Kidney (tissue), 14 donors: Measurements from ENCODE around the gene ARMC8. TPM values are rescaled to one million over a fixed set of nuclear protein-coding genes. Genes with fewer than 3 reads are reported as not detected.

ENCODE experiments used
- DNase-seq, 5 donors: peaks; one replicate each; pipeline ENCODE4 v3.0.0-alpha.2; 2013 to 2020
- FAIRE-seq: peaks from 2 replicates; lab custom pipeline; 2012; peaks lifted over from hg19 to GRCh38; lab: Jason Lieb, UNC
- H3K27ac ChIP-seq, 2 donors: one replicate each; pipeline ENCODE4 v1.7.0; 2013; ENCODE audit warnings: low read depth in 2 of 2, low read length in 2 of 2, inconsistent platforms in 1 of 2
- H3K27me3 ChIP-seq: one replicate; pipeline ENCODE4 v1.7.1; 2013; ENCODE audit warnings: low read length, inconsistent platforms; ENCODE audit not compliant: control insufficient read depth, insufficient read depth
- H3K36me3 ChIP-seq, 3 donors: one replicate each; pipeline versions ENCODE4 v1.7.0 to v1.7.1; 2013; ENCODE audit warnings: low read length in 3 of 3, control low read depth in 1 of 3, inconsistent platforms in 1 of 3; ENCODE audit not compliant: insufficient read depth in 3 of 3, control insufficient read depth in 2 of 3
- H3K4me1 ChIP-seq, 3 donors: one replicate each; pipeline versions ENCODE4 v1.7.0 to v1.7.1; 2013; ENCODE audit warnings: low read length in 3 of 3, inconsistent platforms in 1 of 3, low read depth in 1 of 3; ENCODE audit not compliant: control insufficient read depth in 2 of 3, insufficient read depth in 2 of 3
- H3K4me3 ChIP-seq, 3 donors: one replicate each; pipeline versions ENCODE4 v1.7.0 to v1.8.1; 2013; ENCODE audit warnings: low read length in 3 of 3, control low read depth in 1 of 3, inconsistent platforms in 1 of 3
- H3K9ac ChIP-seq, 3 donors: one replicate each; pipeline versions ENCODE4 v1.7.0 to v1.7.1; 2013; ENCODE audit warnings: low read length in 3 of 3, control low read depth in 1 of 3, inconsistent platforms in 1 of 3
- H3K9me3 ChIP-seq, 3 donors: one replicate each; pipeline versions ENCODE4 v1.7.0 to v1.7.1; 2013; ENCODE audit warnings: low read length in 3 of 3, control low read depth in 1 of 3, inconsistent platforms in 1 of 3; ENCODE audit not compliant: control insufficient read depth in 2 of 3, insufficient read depth in 1 of 3
- intact Hi-C: fragments of 100-400 bp; cut with DNase I; formaldehyde crosslinking; loops from one replicate; pipeline ENCODE4 v1.11.1; 2022
- polyA plus RNA-seq: library from polyadenylated mRNA; stranded (reverse); fragments of 350-450 nt; fragmentation: Illumina TruSeq; extraction: RNeasy Lipid Tissue Mini Kit (QIAGEN cat#74804); gene quantifications from one replicate; pipeline ENCODE4 v1.2.3, GENCODE V29; 2014; ENCODE audit warnings: low read depth, low replicate concordance; ENCODE audit not compliant: insufficient read depth
- total RNA-seq: library from RNA; stranded (reverse); fragmentation: NEBNext Ultra II Directional; extraction: Animal tissue kit (Norgen Biotek cat#: 25700); gene quantifications from one replicate; pipeline ENCODE4 v1.2.1, GENCODE V29; 2021
- TF ChIP-seq, protein P1 (sequence below): IDR thresholded peaks from 3 replicates; pipeline ENCODE4 v1.5.1; 2012; ENCODE audit warnings: mild to moderate bottlenecking, moderate library complexity, borderline replicate concordance; ENCODE audit not compliant: insufficient read depth; ENCODE audit errors: extremely low read depth
- donor health status: control.
- donor health status: control.
- donor health status: control.
- donor health status: control.
- donor health status: control.
- donor health status: DM: yes; HTN: yes; CAD: no.
- donor health status: Normal renal cell carcinoma (clear cell type).

The ARMC8 gene
- total and polyA plus RNA-seq, 2 donors from 2014 or later, result 17.1 to 47.3 TPM

GRCh38 chr3:138219255-138219654, 32.2 kb downstream of the ARMC8 start:
- H3K4me1 ChIP-seq, result no peaks in the 10 kb centered on the region
- H3K9ac ChIP-seq, result no peak overlapping the region
- no peaks in the 10 kb centered on the region for H3K9me3 ChIP-seq
- peaks cover 2 to 8% (median 7%) of the 10 kb centered on the region in 3 donors for H3K36me3 ChIP-seq
- H3K27me3 ChIP-seq, result no peaks in the 10 kb centered on the region
- H3K4me3 ChIP-seq, result no peak overlapping the region
- intact Hi-C loops, result no loop called here
- FAIRE-seq (no peak), DNase-seq (no peak)
- no peak overlapping the region for H3K27ac ChIP-seq
- TF ChIP-seq, protein P1, sequence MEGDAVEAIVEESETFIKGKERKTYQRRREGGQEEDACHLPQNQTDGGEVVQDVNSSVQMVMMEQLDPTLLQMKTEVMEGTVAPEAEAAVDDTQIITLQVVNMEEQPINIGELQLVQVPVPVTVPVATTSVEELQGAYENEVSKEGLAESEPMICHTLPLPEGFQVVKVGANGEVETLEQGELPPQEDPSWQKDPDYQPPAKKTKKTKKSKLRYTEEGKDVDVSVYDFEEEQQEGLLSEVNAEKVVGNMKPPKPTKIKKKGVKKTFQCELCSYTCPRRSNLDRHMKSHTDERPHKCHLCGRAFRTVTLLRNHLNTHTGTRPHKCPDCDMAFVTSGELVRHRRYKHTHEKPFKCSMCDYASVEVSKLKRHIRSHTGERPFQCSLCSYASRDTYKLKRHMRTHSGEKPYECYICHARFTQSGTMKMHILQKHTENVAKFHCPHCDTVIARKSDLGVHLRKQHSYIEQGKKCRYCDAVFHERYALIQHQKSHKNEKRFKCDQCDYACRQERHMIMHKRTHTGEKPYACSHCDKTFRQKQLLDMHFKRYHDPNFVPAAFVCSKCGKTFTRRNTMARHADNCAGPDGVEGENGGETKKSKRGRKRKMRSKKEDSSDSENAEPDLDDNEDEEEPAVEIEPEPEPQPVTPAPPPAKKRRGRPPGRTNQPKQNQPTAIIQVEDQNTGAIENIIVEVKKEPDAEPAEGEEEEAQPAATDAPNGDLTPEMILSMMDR, result no peak

DNA sequence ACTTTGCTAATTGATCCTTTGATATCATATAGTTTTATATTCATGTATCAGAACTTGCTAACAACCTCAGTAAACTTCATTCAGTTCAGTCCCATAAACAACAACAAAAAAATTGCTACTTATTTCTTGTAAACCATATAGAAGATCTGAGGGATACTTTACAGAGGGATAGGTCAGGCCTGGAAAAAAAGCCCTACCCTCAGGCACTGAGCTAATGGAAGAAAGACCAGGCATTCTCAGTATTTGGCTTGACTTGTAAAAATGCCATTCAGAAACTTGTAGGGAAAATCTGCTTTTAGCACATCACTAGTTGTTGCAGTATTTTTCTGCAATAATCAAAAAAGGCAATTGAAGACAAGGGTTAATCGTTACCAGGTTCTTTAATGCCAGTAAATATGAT, 33.1 kb downstream of the ARMC8 start:
- no peak overlapping the region for H3K4me3 ChIP-seq
- H3K4me1 ChIP-seq, result no peaks in the 10 kb centered on the region
- H3K36me3 ChIP-seq, result peaks cover 2 to 13% (median 12%) of the 10 kb centered on the region in 3 donors
- no peak overlapping the region for H3K9ac ChIP-seq
- TF ChIP-seq, protein P1, result no peak
- intact Hi-C loops, result no loop called here
- no peaks in the 10 kb centered on the region for H3K9me3 ChIP-seq
- H3K27me3 ChIP-seq, result no peaks in the 10 kb centered on the region
- DNase-seq (no peak), FAIRE-seq (no peak)
- H3K27ac ChIP-seq, result no peak overlapping the region

DNA sequence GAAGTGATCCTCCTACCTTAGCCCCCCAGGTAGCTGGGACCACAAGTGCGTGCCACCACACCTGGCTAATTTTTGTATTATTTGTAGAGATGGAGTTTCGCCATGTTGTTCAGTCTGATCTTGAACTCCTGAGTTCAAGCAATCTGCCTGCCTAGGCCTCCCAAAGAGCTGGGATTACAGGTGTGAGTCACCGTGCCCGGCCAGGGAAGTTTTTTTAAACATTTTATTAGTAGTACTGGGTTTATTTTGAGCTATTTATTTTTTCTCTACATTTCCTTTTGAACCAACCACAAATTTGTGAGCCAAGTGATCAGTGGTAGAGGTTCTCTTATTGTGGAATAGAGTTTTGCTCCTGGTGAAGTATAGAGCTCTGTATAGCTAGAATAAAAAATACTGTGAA, 33.7 kb downstream of the ARMC8 start:
- H3K4me3 ChIP-seq, result no peak overlapping the region
- FAIRE-seq (no peak), DNase-seq (no peak)
- intact Hi-C loops, result no loop called here
- peaks cover 7 to 18% (median 12%) of the 10 kb centered on the region in 3 donors for H3K36me3 ChIP-seq
- TF ChIP-seq, protein P1, result no peak
- H3K27me3 ChIP-seq, result no peaks in the 10 kb centered on the region
- no peak overlapping the region for H3K9ac ChIP-seq
- no peaks in the 10 kb centered on the region for H3K9me3 ChIP-seq
- no peak overlapping the region for H3K27ac ChIP-seq
- H3K4me1 ChIP-seq, result no peaks in the 10 kb centered on the region
